Uterus (tissue), 4 donors: ENCODE results near the gene AK9. TPM values are rescaled to one million over a fixed set of nuclear protein-coding genes. Genes with fewer than 3 reads are reported as not detected.

Source experiments
- DNase-seq, 2 donors: peaks; one replicate each; pipeline ENCODE4 v3.0.0-alpha.2; 2019 to 2020
- H3K27ac ChIP-seq, 2 donors: fragments of 200-600 bp; sonication (generic); 1 replicate in 1 of 2; 2 replicates in 1 of 2; pipeline ENCODE4 v1.5.1; 2016 to 2018
- H3K27me3 ChIP-seq, 2 donors: fragments of 200-600 bp; sonication (generic); one replicate each; pipeline ENCODE4 v1.5.1; 2018 to 2019; ENCODE audit warnings: control low read depth in 1 of 2
- H3K36me3 ChIP-seq, 2 donors: fragments of 200-600 bp; sonication (generic); one replicate each; pipeline ENCODE4 v1.5.1; 2019; ENCODE audit warnings: control low read depth in 1 of 2
- H3K4me1 ChIP-seq, 2 donors: fragments of 200-600 bp; sonication (generic); one replicate each; pipeline ENCODE4 v1.5.1; 2018 to 2019; ENCODE audit warnings: control low read depth in 1 of 2
- H3K4me3 ChIP-seq, 2 donors: fragments of 200-600 bp; sonication (generic); 1 replicate in 1 of 2; 2 replicates in 1 of 2; pipeline ENCODE4 v1.5.1; 2018 to 2019; ENCODE audit warnings: mild to moderate bottlenecking in 1 of 2
- H3K9me3 ChIP-seq, 2 donors: fragments of 200-600 bp; sonication (generic); one replicate each; pipeline ENCODE4 v1.5.1; 2019; ENCODE audit warnings: control low read depth in 1 of 2
- POLR2A ChIP-seq, 2 donors: fragments of 450-650 bp; IDR thresholded peaks; one replicate each; pipeline ENCODE4 v1.6.1; 2016; ENCODE audit warnings: antibody characterized with exemption in 2 of 2, mild to moderate bottlenecking in 1 of 2, moderate library complexity in 1 of 2
- intact Hi-C: fragments of 100-400 bp; cut with DNase I; formaldehyde crosslinking; loops from one replicate; pipeline ENCODE4 v1.15.1; 2023; ENCODE audit warnings: low total_unique reads
- total RNA-seq, 4 donors: library from RNA; depleted of rRNA in 3 of 4; stranded (reverse); fragments of >200 nt in 3 of 4; gene quantifications; one replicate each; pipeline versions ENCODE4 v1.1.0 to v1.2.4, GENCODE V29; 2014 to 2023
- TF ChIP-seq, protein P1 (sequence below), 4 experiments: fragments of 200-600 bp in 2 of 4; fragments of 450-650 bp in 2 of 4; sonication (generic) in 2 of 4; IDR thresholded peaks; one replicate each; pipeline ENCODE4 v1.5.1; 2016 to 2019; ENCODE audit warnings: antibody characterized with exemption in 4 of 4, mild to moderate bottlenecking in 2 of 4, moderate library complexity in 1 of 4
- donor health status: DM: yes; HTN: yes; CAD: no.

AK9 gene
- total RNA-seq, 4 donors from 2014 or later, result 12.3 to 27.9 (median 13.5) TPM

GRCh38 chr6:109452181-109452580 is 238.8 kb downstream of the AK9 start:
- intact Hi-C loops, result loop anchor here (10.0 kb wide), 1 partner anchor 67 kb away; the partner anchor contains the start of gene CD164
- no peaks in the 10 kb centered on the region for H3K4me1 ChIP-seq
- no peak overlapping the region for H3K4me3 ChIP-seq
- DNase-seq, result no peak
- no peak overlapping the region for H3K27ac ChIP-seq
- H3K36me3 ChIP-seq, result no peaks in the 10 kb centered on the region
- TF ChIP-seq, protein P1, sequence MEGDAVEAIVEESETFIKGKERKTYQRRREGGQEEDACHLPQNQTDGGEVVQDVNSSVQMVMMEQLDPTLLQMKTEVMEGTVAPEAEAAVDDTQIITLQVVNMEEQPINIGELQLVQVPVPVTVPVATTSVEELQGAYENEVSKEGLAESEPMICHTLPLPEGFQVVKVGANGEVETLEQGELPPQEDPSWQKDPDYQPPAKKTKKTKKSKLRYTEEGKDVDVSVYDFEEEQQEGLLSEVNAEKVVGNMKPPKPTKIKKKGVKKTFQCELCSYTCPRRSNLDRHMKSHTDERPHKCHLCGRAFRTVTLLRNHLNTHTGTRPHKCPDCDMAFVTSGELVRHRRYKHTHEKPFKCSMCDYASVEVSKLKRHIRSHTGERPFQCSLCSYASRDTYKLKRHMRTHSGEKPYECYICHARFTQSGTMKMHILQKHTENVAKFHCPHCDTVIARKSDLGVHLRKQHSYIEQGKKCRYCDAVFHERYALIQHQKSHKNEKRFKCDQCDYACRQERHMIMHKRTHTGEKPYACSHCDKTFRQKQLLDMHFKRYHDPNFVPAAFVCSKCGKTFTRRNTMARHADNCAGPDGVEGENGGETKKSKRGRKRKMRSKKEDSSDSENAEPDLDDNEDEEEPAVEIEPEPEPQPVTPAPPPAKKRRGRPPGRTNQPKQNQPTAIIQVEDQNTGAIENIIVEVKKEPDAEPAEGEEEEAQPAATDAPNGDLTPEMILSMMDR (IDR thresholded peaks at IDR 0.05), result no peak
- no peak for TF ChIP-seq POLR2A (IDR thresholded peaks at IDR 0.05)
- H3K9me3 ChIP-seq, result no peaks in the 10 kb centered on the region
- H3K27me3 ChIP-seq, result no peaks in the 10 kb centered on the region

GRCh38 chr6:109451376-109451775 is 239.6 kb downstream of the AK9 start:
- TF ChIP-seq, protein P1 (IDR thresholded peaks at IDR 0.05), result no peak
- no peak for TF ChIP-seq POLR2A (IDR thresholded peaks at IDR 0.05)
- Histone ChIP-seq H3K9me3 (no peaks in the 10 kb centered on the region), H3K4me1 (no peaks in the 10 kb centered on the region), H3K4me3 (no peak overlapping the region), H3K36me3 (no peaks in the 10 kb centered on the region), H3K27me3 (no peaks in the 10 kb centered on the region), H3K27ac (no peak overlapping the region)
- DNase-seq, result no peak
- intact Hi-C loops, result loop anchor here (10.0 kb wide), 1 partner anchor 67 kb away; the partner anchor contains the start of gene CD164

DNA sequence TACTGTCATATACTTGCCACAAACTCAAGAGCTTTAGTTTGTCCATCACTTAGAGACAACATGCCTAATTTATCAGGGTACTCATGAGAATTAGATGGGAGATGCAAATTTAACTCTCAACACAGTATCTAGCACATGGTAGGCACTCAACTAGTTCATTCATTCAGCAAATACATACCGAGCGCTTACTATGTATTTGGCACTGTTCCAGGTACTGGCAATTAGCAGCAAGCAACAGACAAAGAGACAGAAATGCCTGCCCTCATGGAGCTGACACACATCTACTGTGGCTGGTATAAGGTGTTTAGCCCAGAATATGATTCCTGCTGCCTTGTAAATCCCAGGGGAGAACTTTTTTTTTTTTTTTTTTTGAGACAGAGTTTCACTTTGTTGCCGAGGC is 240.2 kb downstream of the AK9 start:
- no peak for DNase-seq
- H3K27me3 ChIP-seq, result no peaks in the 10 kb centered on the region
- H3K27ac ChIP-seq, result no peak overlapping the region
- no peaks in the 10 kb centered on the region for H3K36me3 ChIP-seq
- TF ChIP-seq, protein P1 (IDR thresholded peaks at IDR 0.05), result no peak
- TF ChIP-seq POLR2A (IDR thresholded peaks at IDR 0.05), result no peak
- intact Hi-C loops, result loop anchor here (10.0 kb wide), 1 partner anchor 66 kb away; the partner anchor contains the start of gene CD164
- H3K4me3 ChIP-seq, result no peak overlapping the region
- H3K9me3 ChIP-seq, result no peaks in the 10 kb centered on the region
- H3K4me1 ChIP-seq, result no peaks in the 10 kb centered on the region

DNA sequence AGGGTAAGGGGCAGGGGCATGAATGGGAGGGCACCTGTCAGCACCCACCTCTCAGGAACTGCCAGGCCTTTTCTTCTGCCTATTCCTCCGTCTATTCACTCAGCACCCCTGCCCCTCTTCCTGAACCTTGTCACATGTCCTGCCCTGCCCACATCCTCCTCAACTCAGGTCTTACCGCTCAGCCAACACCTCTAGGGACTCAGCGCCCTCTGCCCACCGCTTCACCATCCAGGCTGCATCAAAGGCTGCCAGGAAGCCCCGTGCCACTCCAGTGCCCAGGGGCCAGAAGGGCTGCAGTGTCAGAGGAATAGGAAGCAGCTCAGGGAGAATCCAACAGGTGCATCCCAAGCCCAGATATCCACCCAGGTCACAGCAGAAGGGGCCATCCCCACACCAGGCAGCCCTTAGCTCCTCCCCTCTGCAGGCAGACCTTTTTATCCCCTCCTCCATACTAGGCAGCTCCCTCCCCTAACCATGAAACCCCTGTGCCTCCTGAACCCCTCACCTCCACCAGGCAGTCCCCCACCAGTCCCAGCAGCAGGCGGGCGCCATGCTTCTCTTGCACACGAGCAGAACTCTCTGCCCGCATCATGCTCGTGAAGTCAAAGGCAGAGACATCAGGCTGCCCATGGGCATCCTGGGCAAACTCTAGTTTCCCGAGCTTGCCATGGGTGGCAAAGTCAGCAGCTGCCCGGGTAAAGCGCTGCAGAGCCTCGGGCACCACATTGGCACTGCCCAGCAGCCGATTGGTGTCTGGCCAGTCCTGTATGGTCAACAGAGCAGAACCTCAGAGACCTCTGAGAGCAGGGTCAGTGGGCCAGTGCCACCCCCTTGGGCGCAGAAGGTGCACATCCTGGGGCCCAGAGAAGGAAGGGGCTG is 241.0 kb downstream of the AK9 start:
- no peak overlapping the region for H3K4me3 ChIP-seq
- no peaks in the 10 kb centered on the region for H3K4me1 ChIP-seq
- no peak overlapping the region for H3K27ac ChIP-seq
- H3K27me3 ChIP-seq, result no peaks in the 10 kb centered on the region
- no peaks in the 10 kb centered on the region for H3K9me3 ChIP-seq
- TF ChIP-seq, protein P1 (IDR thresholded peaks at IDR 0.05), result no peak
- TF ChIP-seq POLR2A (IDR thresholded peaks at IDR 0.05), result no peak
- intact Hi-C loops, result loop anchor here (10.0 kb wide), 1 partner anchor 65 kb away; the partner anchor contains the start of gene CD164
- no peaks in the 10 kb centered on the region for H3K36me3 ChIP-seq
- no peak for DNase-seq
